ENCODE measurements around the gene DVL2.

Gene DVL2

GRCh38 chr17:7237266-7237760 lies 3.0 kb upstream of the DVL2 start:
- no peak for DNase-seq

- no peak for DNase-seq
Measured at GRCh38 chr17:7236808-7237207, 2.5 kb upstream of the DVL2 start.

GRCh38 chr17:7235693-7236665 lies 1.7 kb upstream of the DVL2 start:
- DNase-seq: no peak

GRCh38 chr17:7233701-7234082 lies 625 bp downstream of the DVL2 start:
- no peak for DNase-seq

GRCh38 chr17:7232114-7232513 lies 2.2 kb downstream of the DVL2 start:
- no peak for DNase-seq

- no peak for DNase-seq
Measured at GRCh38 chr17:7229504-7229903, 4.8 kb downstream of the DVL2 start.

- DNase-seq: no peak
Measured at GRCh38 chr17:7228920-7229319, 5.4 kb downstream of the DVL2 start.

GRCh38 chr17:7226721-7227710 lies 7.3 kb downstream of the DVL2 start:
- no peak for DNase-seq

- no peak for DNase-seq
Measured at GRCh38 chr17:7225711-7226331, 8.5 kb downstream of the DVL2 start.

GRCh38 chr17:7224661-7225111 lies 9.6 kb downstream of the DVL2 start:
- no peak for DNase-seq

- no peak for DNase-seq
Measured at GRCh38 chr17:7224110-7224509, 10.2 kb downstream of the DVL2 start.

GRCh38 chr17:7223375-7223774 lies 10.9 kb downstream of the DVL2 start:
- no peak for DNase-seq

- no peak for DNase-seq
Measured at GRCh38 chr17:7222972-7223292, 11.4 kb downstream of the DVL2 start.

- DNase-seq: no peak
Measured at GRCh38 chr17:7222093-7222971, 12.0 kb downstream of the DVL2 start.

GRCh38 chr17:7221278-7222092 lies 12.8 kb downstream of the DVL2 start:
- DNase-seq: no peak

- DNase-seq: peak; percentile 67 to 71
Measured at GRCh38 chr17:7220593-7221277, 13.6 kb downstream of the DVL2 start.

- DNase-seq: peak; percentile 74 to 81
Measured at GRCh38 chr17:7219812-7220592, 14.3 kb downstream of the DVL2 start, which contains the start of the genes ACADVL and DLG4. Gene ACADVL, plus strand, starts transcription at chr17:7219938. Its CDS starts 47 bp downstream, at chr17:7219985. Gene DLG4, minus strand, starts transcription at chr17:7219836.

- no peak for DNase-seq
Measured at GRCh38 chr17:7219229-7219811, 15.0 kb downstream of the DVL2 start.

- DNase-seq: no peak
Measured at GRCh38 chr17:7218758-7219157, 15.6 kb downstream of the DVL2 start.

All from CD4-positive, alpha-beta T cell treated with Interferon alpha-2 for 1 hour (primary cell).